ENCODE measurements around the gene GPC1.

GPC1 gene

DNA sequence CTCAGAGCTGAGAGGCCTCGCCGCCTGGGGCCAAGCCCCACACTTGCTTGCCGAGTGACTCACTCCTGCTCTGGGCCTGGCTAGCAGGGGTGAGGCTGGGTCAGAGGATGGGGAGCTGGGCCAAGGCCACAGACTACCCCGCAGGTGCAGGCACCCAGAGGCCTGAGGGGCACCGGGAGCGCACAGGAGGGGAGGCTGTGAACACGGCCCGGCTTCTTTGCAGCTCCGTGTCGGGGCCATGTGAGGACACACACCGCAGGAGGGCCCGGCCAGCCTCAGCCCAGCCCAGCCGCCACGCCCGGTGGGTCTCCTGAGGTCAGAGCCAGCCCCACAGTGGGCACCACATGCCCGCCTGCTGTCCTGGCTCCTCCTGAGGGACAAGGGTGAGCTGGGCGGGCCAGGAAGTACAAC is 8.4 kb downstream of the GPC1 start:
- DNase-seq (ENCODE audit: low read depth), result no peak

DNA sequence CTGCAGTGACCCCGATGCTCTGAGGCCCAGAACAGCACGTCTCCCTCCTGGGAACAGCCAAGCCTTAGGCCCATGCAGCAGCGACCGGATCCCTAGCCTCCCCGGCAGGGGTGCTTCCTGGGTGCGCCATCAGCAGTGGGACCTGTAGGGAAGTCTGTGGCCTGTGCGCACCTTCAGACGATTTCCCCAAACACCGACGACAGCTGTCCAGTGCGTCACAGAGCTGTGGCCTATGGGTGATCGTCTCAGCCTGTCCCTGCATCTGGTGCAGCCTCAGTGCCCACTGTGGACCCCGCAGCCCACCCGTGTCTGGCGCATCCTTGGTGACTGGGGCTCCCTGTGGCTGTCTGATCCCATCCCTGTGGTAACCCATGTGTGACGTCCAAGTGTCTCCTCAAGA is 9.0 kb downstream of the GPC1 start:
- DNase-seq (ENCODE audit: low read depth), result no peak

DNA sequence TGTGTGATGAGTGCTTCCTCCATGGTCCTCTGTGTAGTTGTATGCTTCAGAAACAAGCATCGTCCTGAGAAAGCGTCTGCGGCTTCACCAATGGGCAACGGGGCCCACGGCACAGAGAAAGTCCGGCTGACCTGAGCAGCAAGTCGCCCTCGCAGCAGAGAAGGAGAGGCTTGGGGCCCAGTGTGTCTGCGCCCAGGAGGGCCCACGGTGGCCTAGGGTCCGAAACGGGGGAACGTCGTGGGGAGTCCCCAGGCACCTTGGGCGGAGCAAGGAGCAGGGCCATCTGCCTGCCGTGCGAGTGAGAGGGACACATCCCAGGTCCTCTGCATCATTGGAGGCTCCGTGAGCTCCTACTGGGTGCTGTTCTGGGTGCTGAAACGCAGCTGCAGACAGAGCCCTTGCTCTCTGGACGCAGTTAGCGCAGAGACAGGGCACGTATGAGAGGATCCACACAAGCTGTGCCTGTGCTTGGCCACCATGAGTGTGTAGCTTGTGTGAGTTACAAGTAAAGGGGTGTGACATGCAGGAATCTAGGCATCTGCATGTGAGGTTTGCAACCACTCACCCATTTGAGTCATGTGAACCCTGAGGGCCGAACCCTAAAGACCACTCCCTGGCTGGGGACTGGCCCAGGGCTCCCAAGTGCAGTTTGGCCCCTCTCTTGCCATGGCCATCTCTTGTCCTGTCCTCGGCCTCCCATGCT is 10.6 kb downstream of the GPC1 start:
- no peak for DNase-seq (ENCODE audit: low read depth)

DNA sequence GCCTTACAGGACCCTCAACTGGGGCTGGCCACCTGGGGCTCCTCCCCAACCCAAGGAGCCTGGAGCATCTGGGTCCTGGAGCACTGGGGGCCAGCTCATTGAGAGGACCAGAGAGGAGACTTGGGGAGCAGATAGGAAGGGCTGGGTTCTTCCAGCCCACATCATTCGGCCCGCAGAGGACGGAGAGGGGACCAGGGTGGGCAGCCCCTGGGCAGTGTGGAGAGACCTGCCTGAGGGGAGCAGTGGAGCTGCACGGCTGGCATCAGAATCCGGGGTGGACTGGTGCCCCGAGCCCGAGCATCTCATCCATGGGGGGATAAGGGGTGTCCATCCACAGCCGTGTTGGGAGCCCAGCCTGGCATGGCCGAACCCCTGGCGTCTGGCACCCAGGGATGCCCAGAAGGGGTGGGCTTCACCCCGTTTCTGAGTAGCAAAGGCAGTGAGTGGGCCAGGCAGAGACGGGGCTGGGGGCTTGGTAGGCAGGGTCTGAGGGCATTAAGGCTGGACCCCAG is 11.3 kb downstream of the GPC1 start:
- DNase-seq (ENCODE audit: low read depth), result no peak

DNA sequence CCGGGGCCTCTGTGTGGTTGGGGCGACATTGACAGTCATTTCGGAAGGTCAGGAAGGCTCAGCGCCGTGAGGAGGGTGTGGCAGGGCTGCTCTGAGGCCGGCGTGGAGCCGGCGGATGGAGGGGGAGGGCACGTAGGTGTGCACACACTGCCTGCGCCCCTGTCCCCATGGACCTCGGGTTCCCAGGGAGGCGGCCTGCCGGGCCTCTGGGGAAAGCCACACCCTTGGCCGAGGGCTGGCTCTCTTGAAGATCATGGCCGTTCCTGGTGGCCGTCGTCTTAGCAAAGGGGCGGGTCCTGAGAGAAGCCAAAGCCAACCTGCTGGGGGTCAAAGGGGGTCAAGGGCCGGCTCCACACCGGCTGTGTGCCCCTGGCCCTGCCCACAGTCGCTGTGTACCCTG is 11.9 kb downstream of the GPC1 start:
- DNase-seq (ENCODE audit: low read depth), result no peak

DNA sequence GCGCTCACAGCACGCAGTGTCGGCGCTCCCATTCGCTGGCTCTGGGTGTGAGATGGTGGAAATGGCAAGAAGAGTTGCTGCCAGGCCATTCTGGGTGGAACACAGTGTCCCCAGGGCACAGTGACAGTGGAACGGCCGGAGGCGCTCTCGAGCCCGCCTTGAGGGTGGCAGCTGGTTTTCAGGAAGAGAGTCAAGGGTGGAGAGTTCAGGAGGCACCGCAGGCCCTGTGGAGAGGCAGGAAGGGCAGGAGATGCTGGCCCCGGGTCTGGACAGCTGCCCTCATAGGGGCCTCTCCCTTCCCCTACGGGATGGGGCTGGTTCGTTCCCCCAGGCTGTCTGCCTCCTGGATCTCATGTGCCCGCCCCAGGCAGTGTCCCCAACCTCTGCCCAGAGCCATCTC is 12.5 kb downstream of the GPC1 start:
- DNase-seq (ENCODE audit: low read depth), result no peak

DNA sequence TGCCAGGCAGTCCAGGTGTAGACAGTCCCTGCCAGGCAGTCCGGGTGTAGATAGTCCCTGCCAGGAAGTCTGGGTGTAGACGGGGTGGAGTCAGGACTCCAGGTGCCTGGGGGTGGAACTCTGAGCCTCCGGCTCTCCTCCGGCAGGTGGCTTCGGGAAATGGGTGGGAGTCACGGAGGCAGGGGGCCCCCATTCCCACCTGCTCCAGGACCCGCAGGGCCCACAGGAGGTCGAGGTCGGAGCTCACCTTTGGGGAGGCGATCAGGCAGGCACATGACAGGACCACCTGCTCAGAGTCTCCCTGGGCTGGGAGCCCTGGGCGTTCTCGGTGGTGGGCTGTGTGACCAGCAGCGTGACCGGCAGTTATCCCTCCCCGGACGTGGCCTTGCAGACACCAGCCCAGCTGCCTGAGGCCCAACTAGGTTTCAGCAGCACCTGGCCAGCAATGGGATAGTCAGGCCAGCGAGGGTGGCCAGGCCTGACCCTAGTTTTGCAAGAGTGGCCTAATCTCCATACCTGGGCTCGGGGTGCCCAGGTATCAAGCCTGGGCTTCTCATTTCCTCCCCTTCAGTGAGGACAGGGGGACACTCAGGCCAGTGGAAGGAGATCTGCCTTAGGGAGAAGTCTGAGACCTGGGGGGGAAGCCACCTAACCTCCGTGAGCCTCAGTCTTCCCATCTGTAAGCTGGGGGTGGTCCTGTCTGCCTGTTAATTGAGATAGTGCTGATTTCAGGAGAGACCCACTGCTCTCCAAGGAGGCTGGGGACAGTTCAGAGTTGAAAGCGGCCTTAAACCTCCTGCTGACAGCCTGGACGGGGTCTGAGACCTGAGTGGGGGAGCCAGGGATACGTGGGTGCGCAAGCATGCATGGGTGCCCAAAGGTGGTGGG is 13.2 kb downstream of the GPC1 start:
- DNase-seq (ENCODE audit: low read depth), result no peak

DNA sequence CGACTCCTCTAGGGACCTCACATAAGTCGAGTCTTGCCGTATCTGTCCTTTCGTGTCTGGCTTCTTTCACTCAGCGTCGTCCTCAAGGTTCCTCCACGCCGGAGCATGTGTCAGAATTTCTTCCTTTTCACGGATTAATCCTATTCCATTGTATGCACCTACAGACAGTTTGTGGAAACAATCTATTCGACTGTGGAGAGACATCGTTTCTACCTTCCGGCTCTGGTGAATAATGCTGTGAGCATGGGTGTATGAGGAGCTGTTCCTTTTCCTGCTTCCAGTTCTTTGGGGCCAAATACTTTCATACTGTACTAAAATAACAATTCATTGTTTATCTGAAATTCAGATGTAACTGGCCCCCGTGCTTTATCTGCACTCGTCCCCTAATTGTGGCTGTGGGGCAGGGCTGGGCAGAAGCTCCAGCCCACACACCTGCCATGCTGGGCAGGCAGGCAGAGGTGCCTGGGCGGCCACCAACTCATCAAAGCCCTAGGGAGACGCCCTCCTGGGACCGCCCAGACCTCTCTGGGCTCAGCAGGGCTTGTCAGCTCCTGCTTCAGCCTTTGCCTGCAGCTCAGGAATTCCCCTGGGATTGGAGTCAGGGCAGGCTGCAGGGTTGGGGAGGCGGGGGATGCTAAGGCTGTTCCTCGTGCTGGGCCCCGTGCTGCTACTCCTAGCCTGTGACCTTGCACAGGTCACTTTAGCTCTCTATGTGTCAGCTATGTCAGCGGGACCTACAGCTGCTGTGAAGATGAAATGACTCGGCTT is 14.5 kb downstream of the GPC1 start:
- DNase-seq (ENCODE audit: low read depth), result no peak

DNA sequence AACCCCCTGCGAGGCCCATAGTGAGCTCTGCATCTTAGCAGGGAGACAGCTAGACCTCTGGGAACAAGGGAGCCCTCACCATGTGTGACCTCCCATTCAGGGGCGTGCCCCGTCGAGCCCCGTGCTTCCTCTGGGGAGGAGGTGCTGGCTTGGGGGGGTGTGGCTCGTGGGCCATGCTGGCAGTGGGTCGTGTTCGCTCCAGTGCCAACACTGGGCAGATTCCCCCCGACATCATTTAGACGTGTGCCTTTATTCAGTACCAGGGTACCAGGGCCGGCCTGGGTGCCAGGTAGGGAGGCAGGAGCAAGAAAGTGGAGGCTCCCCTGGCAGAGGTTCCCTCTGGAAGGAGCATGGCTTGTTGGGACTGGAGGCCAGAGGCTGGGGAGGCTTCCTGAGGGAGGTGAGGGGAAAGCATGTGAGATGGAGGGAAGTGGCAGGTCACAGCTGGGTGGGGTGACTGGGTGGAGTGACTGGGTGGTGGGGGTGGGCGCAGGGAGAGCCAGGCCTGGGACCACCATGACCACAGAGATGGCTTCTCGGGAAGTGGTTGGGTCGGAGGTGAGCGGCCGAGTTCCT is 15.2 kb downstream of the GPC1 start:
- no peak for DNase-seq (ENCODE audit: low read depth)

DNA sequence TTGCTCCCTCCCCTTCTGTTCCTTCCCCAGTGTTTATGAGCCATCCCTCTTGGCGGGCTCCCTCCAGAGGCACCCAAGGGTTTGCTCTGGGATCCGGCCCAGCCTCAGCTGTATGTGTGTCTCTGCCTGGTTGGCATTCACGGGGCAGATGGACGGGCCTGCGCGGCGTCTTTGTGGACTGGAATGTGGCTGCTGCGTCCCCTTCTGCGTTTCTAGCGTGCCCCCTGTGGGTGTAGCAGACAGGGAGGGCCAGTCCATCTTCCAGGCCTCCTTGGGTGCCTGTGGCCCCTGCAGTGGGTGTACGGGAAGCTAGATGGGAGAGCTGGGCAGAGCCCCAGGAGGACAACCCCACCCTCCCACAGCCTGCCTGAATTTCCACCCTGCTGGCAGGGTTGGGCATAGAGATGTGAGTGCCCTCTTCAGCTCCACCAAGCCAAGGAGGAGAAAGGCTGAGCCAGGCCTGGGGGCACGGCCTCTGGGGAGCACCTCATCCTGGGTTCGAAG is 15.7 kb downstream of the GPC1 start:
- DNase-seq (ENCODE audit: low read depth), result no peak

DNA sequence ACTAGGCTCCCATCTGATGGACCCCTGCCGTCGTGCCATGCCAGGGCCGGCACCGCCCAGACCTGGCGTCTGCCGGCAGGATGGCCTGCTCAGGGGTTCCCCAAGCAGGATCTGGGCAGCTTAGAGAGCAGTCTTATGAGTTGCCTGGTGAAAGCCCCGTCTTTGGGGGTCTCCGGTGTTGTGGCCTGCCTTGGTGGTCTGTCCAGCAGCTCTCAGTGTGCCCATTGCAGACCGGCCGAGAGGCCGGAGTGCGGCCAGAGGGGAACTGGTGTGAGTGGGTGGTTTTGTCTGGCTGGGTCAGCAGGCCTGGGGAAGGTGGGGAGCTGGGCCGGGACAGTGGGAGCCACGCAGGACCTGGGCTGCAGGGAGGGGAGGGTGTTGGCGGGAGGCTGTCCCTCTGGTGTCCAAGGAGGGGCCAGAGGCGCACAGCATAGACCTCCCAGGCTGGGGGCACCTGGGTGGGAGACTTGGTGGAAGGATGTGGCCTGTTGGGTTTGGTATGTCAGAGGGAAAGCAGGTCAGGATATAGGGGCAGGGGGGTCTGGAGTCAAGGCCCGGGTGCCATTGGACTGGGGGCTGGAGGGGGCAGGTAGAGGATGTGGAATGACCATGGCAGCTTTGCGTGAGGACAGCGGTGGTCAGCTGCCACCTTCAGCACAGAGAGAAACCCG is 16.5 kb downstream of the GPC1 start:
- no peak for DNase-seq (ENCODE audit: low read depth)

DNA sequence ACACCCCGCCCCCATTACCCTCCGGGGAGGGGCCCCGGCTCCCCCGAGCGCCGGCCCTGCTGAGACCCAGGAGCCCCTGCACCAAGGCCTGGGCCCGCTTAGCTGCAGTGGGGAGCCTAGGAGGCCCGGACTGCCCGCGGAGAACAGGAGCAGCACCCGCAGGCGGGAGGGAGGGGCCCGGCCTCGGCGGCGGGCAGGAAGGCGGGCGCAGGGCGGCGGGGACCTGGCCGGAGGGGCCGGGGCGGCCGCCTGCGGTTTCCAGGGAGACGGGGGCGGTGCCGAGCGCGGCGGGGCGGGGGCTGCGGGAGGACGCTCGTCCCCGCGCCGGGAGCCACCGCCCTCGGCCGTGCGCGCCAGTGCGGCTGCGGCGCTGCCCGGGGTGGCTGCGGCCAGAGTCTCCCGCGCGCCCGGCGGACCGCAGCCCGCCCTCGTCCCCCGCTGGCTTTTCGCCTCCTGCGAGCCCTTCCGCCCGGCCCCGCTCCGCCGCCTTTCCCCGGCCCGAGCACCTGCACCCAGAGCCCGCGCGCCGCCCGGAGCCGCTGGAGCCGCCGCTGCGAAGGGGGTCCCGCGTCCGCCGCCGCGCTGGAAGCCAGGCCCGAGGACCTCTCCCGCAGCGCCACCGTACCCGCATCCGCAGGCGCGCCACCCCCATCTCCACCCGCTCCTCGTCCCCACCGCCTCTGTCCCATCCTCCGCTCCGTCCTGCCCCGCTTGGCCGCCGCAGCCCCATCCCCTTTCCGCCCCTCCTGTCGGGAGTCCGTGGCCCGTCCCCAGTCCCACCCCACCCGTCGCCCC is 17.2 kb downstream of the GPC1 start:
- no peak for DNase-seq (ENCODE audit: low read depth)

DNA sequence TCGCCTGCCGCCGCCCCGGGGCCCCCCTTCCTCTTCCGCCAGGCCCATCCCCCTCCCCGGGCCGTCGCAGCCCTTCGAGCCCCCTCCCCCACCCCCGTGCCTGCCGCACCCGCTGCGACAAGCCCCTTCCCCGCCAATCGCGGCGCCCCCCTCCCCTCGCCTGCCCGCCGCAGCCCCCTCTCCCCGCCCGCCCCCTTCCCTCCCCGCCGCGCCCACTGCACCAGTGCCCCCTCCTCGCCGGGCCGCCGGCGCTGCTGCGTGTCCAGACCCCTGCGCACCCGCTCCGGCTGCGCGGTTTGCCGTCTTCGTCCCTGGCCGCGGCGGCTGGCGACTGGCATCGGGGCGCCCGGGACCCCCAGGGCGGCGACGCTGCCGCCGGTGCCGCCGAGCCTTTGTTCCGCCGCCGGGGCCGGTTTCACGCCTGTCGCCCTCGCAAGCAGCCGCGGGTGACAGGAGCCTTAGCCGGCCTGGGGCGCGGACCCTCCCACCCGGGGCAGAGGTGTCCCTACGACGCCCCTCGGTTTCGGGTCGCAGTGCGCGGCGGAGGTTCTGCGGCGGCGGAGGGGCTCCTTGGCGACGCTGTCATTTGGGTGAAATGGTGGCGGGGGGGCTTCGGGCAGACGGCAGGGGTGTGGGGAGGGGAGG is 18.1 kb downstream of the GPC1 start:
- no peak for DNase-seq (ENCODE audit: low read depth)

DNA sequence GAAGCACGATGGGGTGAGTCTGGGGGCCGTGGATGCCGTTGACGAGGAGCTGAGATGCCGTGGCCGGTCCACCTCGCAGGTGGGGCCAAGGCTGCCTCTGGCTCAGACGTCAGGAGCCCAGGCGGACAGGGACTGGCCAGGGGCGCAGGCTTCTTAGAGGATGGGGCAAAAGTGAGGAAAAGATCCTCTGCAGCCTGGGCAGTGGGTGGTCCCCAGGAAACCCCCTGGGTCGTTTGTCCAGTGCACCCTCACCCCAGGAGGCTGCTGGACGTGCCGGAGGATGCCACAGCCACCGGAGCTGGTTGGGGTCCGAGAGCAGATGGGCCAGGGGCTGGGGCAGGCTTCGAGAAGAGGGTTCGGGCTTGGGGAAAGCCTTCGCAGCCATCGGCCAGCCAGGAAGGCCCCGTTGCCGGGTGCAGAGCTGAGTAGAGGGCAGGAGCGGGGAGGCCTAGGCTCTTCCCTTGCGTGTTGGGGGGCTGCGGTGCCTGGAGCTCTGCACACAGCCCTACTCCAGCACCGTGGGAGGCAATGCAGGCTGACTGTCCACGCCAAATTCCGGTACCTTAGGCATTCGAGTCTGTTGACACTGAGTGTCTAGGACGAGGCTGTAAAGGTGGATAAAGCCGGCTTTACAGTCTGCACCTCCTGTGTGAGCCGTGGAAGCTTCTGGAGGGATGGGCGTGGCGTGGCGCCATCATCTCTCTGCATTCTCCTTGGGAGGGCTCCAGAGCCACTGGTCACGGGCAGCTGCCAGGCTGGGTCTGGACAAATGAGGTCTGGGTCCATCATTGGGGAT is 18.8 kb downstream of the GPC1 start:
- no peak for DNase-seq (ENCODE audit: low read depth)

DNA sequence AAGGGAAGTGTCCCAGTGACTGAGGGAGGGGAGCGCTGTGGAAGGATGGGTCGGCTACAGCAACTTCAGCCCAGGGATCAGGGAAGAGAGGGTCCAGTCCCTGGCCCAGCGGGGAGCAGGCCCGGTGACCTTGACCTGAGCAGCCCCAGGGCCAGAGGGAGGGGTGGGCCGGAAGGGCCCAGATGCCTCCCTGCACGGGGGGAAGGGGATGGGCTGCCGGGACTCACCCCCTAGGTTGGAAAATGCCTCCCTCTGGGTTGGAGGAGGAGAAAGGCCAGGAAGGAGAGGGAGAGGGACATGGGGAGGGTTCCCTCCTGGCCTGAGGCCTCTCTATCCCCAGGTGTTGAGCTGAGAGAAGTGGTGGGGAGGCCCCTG is 19.8 kb downstream of the GPC1 start:
- DNase-seq (ENCODE audit: low read depth), result no peak

DNA sequence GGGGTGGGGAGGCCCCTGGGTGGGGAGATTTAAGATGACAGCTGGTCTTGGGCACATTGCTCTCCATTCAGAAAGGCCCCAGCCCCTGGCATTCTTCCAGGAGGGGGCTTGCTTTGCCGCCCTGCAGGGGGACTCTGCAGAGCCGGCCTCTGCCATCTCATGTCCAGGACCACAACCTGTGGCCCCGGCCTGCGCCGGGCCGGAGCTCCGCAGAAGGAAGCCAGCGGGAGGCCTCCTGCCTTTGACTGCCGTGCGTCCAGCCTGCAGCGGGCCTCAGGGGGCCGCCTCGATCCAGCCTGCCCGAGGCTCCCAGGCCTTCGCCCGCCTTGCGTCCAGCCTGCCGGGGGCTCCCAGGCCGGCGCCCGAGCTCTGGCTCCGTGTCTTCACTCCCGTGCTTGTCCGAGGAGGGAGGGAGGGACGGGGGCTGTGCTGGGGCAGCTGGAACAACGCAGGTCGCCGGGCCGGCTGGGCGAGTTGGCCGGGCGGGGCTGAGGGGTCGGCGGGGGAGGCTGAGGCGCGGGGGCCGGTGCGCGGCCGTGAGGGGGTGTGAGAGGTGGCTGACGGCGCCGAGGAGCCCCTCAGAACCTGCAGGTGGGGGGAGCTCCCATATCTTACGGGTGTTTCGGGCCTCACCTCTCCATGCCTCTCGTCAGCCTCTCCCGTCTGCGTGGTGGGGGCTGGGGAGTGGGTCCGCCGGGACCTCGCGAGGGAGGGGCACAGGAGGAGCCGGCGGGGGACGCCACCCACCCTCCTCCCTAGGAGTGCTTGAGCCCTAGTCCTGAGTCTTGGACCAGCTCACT is 20.4 kb downstream of the GPC1 start:
- DNase-seq (ENCODE audit: low read depth), result no peak

DNA sequence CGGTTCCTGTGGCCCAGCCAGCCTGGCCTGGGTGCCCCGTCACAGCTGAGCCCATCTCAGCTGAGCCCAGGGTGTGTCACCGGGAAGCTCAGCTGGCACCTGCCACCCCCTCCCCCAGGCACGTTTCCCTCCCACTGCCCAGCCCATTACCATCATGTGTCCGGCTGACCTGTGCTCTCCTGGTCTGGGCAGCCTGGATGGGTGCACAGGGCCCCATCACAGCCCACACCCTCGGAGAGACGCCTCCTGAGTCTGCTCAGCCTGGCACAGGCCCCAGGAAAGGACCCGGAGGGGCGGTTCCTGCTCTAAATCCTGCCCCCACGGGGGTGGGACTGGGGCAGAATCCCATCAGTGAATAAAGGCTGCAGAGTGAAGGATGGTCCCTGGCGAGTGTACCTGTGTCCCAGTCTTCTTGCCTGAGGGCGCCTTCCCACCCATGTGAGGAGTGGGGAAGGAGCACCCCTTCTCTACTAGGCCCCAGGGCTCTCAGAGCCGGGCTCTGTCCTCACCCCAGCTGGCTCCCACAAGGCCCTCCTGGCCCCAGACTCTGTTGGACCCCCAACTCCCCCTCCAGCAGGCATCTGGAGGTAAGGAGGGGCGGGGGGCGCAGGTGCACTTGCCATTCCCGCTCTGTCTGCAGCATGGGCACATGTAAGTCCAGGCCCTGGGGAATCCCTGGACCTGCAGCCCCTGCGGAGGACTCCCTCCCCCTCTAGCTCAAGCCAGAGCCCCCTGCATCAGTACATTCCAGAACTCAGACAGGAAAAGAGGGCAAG is 21.2 kb downstream of the GPC1 start:
- DNase-seq (ENCODE audit: low read depth), result no peak

Measured in stimulated activated CD8-positive, alpha-beta memory T cell treated with anti-CD3 and anti-CD28 coated beads, Interleukin-12 subunit alpha, Interleukin-12 subunit beta, amount 100 ng/mL, for 4 hours (primary cell).